ENCODE results near the gene PCGF3.
"Not testable (repeated sequence)": the region's sequence is repeated elsewhere in the genome, so short reads cannot be mapped to it uniquely, and the experiment has no call there.

PCGF3 gene

DNA sequence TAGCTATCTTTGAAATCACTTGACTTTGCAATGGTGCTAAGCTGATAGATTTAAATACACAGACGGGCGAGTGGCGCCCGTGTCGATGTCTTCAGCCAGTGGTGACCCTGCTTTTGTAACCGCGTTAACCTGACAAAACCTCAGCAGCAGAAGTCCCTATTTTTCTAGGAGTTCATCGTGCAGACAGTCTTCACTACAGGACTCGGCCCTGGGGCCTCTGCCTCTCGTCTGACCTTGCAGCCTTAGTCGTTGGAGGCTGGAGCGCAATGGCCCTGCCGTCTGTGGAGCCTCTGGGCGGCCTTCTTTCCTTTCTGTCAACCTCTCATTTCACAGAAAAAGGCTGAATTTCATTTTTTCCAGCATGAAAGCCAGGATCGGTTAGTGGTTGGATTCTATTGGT lies 62.4 kb downstream of the PCGF3 start:
- no peak for DNase-seq

DNA sequence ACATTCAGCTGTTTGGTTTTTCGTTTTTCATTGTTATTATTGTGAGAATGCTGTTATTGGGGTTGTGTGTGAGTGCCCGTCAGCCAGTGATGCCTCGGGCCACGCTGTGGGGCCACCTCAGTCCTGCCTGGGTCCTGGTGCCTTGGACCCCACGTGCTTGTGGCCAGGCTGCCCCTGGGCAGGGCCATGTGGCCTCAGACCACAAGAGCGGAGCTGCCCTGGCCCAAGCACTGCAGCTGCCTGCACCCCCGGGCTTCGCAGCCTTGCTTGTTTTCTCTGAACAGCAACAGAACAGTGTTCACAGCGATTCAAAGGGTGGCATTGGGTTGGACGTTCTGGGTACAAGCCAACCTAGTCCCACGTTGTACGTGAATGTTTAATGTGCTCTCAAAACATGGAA lies 63.4 kb downstream of the PCGF3 start:
- DNase-seq: peak; percentile 26

DNA sequence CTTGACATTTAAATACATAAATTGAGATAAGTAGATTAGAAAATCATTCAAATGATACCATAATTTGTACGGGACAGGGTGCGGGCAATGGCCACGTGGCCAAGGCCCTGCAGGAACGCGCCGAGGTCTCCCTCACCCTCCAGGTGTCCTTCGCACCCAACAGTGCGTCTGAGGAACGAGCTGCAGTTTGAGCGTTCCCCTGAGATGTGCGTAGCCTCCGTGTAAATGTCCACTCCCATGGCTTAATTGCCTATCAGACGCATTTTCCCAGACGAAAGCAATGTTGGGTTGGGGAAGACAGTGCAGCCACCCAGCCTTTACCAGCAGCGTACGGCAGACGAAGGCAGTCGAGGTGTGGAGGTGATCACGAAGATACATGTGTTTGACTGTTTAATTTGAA lies 63.9 kb downstream of the PCGF3 start:
- no peak for DNase-seq

DNA sequence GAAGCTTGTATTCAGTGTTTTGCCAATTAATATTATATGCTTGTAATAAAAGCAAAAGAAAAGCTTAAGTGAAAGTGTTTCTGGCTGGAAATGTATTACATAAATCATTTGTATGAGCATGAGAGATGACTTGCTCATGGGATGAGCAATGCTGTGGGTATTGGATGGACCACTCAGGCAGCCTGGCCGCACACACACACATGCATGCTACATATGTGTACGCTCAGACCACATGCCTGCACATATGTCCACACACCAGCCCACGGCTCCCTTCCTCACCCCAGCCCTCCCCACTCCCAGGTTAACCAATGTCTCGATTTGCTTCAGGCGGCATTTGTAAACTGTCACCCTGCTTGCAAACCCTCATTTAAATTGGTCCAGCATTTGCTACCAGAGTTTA lies 64.4 kb downstream of the PCGF3 start:
- no peak for DNase-seq

DNA sequence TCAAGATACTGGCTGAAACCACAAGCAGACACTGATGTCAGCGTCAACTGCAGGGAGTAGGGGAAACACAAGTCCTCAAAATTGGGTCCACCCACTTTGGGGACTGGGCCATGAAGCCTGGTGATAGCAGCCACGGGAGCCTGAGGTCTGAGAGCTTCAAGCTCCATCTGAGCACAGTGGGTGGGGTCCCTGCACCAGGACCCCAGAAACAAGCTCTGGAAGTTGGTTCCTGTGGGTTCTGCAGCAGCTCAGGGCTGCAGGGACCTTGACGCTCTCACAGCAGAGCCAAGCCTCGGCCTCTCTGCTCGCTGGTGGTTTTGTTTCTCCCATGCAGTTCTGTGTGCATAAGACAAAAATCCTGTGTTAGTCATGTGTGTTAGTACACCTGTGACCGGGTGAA lies 65.8 kb downstream of the PCGF3 start:
- DNase-seq: no peak

DNA sequence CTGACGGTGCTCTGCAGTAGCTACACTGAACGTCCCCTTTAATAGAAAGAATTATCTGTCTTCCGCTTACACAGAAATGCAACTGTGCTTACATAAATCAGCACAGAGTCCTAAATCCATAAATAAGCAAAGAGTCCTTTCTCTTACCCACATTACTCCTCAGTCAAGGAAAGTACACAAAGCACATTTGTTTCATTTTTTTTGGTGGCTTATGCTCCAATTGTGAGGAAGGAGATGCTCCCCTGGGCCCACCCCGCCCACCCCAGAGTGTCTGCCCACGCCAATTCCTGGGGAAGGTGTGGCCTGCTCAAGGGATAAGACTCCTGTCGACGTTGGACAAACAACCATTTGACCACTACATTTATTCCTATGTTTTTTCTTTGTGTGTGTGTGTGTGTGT lies 66.5 kb downstream of the PCGF3 start:
- no peak for DNase-seq

DNA sequence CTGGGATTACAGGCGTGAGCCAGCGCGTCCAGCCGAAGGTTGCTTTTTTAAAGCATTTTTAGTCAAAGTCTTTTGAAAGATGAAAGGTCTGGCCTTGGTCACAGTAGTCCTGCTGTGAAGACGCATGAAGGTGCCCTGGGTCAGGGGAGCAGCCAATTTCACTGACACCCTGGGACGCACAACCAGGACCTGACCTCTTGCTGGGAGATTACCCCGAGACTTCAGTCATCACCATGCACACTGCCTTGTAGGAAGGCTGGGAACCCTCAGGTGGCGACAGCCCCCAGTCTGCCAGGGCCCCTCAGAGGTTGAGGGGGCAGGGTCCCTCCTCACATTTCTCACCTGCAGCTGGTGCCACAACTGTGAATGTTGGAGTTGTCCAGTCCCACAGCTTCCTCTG lies 67.1 kb downstream of the PCGF3 start:
- no peak for DNase-seq

DNA sequence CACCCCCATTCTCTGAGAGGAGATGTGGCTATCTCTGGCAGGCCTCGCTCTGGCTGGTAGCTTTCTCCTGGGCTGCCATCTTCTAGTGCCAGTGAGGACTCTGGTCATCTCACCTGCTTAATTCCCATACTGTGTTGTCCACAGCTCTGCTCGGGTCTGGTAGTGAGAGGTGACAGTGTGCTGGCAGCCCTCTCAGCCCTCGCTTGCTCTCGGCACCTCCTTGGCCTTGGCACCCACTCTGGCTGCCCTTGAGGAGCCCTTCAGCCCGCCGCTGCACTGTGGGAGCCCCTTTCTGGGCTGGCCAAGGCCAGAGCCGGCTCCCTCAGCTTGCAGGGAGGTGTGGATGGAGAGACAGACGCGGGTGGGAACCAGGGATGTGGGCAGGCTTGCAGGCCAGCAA lies 67.6 kb downstream of the PCGF3 start:
- no peak for DNase-seq

DNA sequence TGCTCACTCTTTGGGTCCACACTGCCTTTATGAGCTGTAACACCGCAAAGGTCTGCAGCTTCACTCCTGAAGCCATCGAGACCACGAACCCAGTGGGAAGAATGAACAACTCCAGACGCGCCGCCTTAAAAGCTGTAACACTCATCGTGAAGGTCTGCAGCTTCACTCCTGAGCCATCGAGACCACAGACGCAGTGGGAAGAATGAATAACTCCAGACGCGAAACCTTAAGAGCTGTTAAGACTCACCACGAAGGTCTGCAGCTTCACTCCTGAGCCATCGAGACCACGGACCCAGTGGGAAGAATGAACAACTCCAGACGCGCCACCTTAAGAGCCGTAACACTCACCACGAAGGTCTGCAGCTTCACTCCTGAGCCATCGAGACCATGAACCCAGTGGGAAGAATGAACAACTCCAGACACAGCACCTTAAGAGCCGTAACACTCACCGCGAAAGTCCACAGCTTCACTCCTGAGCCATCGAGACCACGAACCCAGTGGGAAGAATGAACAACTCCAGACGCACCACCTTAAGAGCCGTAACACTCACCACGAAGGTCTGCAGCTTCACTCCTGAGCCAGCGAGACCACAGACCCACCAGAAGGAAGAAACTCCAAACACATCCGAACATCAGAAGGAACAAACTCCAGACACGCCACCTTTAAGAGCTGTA lies 68.9 kb downstream of the PCGF3 start:
- DNase-seq: not testable (repeated sequence)

DNA sequence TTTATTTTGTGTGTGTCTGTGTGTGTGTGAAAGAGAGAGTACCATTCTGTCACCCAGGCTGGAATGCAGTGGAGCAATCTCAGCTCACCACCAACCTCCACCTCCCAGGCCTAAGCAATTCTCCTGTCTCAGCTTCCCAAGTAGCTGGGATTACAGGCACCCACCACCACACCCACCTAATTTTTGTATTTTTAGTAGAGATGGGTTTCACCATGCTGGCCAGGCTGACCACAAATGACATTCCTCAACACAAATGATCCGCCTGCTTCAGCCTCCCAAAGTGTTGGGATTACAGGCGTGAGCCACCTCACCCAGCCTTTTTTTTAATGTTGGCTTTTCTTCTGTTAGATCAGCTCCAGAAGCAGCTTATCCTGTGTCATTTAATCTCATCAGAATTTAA lies 69.9 kb downstream of the PCGF3 start:
- not testable (repeated sequence) for DNase-seq

DNA sequence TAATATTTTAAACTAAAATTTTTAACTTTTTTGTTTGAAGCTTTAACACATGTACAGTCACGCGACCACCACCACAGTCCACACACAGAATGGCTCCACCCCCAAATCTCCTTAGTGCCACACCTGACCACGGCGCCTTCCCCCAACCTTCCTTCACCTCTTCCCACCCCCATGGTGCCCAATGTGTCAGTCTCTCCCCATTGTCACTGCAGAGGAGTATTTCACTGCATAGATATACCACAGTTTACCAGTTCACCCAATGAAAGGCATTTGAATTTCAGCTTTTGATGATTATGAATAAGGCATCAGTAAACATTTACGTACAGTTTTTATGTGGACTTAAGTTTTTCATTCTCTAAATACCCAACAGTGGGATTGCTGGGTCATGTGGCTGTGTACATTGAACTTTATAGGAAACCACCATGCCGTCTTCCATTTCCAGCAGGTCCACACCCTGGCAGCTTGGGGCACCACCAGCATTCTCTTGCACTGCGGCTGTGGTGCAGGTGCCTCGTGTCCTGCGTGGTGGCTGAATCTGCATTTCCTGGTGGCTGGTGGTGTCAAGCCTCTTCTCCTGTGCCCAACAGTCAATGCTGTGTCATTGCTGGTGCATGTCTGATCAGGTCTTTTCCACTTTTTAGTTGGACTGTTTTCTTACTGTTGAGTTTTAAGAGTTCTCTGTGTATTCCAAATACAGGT lies 71.3 kb downstream of the PCGF3 start:
- no peak for DNase-seq

DNA sequence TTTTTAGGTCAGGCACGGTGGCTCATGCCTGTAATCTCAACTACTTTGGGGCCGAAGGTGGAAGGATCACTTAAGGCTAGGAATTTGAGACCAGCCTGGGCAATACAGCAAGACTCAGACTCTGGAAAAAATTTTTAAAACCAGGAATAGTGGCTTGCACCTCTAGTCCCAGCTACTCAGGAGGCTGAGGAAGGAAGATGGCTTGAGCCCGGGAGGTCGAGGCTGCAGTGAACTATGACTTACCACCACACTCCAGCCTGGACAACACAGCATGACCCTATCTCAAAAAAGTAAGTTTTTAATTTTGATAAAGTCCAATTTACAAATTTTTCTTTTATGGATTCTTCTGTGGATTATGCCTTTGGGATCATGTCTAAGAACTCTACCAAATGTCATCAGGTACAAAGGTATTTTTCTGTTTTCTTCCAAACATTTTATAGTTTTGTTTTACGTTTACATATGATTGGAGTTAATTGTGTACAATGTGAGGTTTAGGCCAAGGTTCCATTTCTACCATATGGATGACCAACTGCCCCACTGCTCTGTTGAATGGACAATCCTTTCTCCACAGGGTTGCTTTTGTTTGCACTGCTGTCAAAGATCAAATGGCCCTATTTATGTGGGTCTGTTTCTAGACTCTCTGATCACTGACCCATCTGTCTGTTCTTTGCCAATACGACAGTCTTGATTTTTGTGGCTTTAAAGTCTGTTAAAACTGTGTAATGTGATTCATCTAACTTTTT lies 72.1 kb downstream of the PCGF3 start:
- DNase-seq: no peak

DNA sequence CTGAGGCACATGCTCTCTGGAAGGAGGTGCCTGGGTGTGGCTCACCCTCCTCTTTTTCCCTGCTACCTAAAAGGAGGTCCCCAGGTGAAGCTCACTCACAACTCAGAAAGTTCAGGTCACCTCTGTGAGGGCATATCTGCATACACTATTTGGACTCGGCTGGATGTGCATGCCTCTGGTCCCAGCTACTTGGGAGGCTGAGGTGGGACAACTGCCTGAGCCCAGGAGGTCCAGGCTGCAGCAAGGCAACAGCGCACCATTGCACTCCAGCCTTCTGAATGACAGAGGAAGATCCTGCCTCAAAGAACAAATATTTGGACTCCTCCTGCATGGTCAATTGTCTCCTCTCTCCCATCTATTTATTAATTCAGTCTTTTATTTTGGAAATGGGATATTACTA lies 73.9 kb downstream of the PCGF3 start:
- no peak for DNase-seq

DNA sequence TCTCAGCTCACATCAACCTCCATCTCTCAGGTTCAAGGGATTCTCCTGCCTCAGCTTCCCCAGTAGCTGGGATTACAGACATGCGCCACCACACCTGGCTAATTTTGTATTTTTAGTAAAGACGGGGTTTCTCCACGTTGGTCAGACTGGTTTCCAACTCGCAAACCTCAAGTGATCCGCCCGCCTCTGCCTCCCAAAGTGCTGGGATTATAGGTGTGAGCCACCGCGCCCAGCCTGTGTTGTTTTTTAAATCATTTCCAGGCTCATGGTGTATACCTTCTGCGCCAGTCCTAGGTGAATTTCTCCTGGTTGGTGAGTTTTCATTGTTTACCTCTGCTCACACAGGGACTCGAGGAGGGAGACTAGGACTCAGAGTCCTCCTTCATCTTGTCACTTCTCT lies 74.6 kb downstream of the PCGF3 start:
- not testable (repeated sequence) for DNase-seq

DNA sequence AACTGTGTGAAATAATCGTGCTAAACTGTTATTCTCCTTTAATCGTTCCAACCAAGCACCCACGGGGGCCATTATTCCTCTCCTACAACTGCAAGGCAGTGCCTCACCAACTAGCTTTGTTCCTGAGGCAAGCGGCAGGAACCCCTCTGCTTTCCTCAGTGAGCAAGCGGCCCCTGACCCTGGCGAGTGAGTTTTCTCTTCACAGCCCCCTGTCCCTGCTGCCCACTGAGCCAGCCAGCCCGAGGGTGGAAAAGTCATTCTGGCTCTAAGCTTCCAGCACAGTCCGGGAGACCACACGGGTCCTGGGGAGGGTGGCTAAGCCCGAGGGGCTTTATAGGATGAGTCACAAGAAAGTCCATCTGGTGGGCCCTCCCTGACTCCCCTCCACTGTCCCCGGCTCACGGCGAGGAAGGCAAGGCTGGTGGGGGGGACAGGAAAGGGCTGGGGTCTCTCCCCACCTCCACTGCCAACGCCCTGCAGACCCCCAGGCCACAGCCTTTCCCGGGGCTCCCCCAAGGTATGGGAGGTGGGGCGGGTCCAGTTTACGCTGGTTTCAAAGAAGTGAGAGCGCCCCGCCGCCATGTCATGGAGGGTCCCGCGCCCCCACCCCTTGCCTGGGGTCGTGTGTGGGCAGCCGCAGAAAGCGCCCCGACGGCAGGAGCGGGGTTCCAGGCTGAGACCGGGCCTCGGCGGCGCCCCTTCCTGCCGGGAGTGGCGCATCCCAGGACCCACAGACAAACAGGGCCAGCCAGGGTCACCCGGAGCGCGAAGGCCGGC lies 75.3 kb downstream of the PCGF3 start:
- DNase-seq: no peak

DNA sequence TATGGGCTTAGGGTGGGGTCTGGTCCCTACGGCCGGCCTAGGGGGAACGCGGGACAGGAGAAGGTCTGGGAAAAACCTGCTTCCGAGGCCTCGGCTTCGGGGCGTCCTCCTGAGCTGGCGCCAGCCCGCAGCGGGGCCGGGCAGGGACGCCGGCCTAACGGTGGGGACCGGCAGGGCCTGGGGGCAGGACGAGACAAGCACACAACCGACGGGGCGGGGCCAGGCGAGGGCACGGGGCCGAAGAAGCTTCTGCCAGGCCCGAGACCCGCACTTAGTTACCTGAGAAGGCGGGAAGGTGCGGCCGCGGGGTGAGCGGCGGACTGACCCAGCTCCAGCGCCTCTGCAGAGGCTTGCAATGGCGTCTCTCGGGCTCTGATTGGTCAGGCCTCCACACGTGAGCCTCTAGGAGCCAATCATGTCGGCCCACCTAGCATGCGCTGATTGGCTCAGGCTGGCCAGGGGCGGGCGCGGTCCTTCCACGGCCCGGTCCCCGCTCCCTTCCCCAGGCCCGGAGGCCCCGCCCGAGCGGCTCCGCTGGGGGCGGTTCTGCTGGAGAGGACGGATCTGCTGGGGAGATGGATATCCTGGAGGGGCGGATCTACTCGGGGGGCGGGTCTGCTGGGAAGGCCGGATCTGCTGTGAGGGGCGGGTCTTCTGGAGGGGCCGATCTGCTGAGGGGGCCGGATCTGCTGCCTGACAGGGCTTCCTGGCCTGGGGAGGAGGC lies 76.0 kb downstream of the PCGF3 start:
- DNase-seq: peak; percentile 99

DNA sequence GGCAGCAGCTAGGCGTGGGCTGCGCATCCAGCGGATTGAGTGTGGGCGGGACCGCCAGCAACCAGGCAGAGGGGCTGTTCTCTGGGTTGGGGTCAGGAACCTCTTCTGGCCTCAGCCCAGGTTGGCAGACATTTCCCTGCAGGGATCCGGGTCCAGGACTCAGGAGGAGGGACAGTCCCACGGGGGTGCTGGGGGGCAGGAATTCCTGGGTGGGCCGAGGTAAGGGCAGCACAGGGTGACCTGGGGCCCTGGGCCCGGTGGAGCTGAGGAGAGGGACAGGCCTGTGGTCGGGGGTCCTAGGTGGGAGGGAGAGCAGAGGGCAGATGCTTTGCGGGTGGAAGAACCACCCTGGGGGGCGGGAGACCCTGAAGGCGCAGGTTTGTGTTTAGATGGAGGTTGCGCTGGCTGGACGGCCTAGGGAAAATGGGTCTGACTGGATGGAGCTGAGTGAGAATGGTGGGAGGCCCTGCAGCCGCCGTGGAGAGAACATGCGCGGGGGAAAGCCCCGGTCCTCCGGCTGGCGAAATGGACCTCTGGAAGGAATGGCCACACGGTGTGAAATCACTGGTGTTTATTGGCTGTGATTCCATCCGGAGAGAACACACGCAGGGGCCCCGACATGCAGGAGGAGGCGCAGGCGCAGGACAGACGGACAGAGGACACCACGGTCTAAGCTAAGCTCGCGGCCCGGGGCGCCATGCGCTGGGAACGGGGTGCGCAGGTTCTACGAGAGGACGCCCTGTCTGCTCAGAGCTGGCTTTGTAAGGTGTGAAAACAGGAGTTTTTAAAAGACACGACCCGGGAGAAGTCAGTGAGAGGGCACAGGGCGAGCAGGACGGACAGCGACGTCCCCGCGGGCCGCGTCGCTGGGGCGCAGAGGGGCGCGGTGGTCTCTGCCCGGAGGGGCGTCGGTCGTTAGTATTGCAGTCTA lies 79.0 kb downstream of the PCGF3 start:
- DNase-seq: no peak

DNA sequence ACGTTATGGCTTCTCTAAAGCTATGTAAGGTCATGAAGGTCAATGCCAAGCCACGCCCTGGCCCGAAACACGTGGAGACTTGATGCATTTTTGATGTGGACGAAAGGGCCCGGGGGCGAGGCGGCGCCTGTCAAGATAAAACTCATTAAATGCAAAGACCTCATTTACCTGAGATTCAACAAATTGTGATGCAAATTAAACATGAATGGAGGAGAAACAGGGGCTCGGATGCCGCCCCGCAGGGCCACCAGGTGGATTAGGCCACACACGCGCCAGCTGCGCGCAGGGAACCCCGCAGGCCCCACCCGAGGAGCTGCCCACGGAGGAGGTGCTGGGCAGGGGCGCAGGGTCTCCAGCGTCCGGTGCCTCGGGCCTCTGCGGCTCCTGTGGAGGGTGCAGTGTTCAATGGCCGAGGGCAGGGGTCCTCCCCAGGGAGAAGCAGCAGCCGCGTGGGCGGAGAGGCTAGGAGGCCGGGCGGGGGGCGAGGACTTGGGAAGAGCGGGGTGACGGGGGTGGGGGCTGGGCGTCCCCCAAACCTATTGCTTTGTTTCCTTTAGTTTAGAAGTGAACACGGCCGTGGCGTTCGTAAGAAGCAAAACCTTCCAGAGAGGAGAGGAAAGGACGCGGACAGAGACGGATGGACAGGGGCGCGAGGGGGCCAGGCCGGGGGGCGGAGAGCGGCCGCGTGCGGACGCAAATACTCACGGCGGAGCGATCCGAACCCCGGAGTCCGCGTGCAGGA lies 79.9 kb downstream of the PCGF3 start:
- no peak for DNase-seq

DNA sequence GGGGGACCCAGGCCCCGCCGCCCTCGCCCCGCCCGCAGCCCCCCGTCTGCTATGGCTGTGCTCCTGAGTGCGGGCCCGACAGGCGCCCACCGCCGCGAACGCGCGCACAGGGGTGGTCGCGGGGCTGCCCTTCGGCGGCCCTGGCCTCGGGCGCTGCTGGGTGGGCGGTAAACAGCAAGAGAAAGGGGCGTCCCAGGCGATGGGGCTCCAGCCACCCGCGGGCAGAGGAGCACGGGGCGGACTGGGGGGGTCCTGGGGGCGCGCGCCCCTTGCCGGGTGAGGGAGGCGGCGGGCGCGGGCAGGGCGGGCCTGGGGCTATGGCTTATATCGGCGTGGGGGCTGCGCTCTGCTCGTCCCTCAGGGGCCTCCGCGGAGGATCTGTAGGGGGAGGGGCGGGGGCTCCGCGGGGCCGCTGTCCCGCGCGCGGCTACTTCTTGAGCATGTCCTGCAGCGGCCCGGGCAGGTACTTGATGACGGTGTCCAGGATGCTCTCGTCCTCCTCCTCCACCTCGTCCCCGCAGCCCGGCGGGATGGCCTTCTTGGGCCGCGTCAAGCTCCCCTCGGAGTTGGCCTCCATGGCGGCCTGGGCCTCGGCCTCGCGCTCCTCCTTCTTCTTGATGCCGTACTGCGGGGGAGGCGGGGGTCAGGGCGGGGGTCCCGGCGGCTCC lies 80.6 kb downstream of the PCGF3 start:
- no peak for DNase-seq

DNA sequence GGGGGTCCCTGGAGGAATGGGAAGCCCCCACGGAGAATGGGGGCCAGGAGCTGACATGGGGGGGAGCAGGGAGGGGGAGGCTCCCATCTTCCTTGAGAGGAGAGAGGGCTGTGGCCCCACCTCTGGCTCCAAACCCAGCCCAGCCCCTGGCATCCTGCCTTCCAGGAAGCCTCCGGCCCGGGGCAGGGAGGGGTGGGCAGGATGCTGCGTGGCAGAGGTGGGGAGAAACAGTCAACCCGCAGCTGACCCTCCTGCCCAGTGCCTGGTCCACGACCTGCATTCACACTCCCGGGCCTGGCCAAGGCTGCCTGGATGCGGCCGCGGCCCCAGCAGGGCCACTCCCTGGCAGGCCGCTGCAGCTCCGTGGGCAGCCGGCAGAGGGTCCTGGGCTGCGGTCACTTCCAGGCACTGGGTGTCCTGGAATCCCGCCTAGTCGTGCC lies 81.2 kb downstream of the PCGF3 start:
- DNase-seq: no peak
